Progenitor cell of endocrine pancreas (in vitro differentiated cells): Measurements from ENCODE around the gene SNRNP35. TPM values are rescaled to one million over a fixed set of nuclear protein-coding genes. Genes with fewer than 3 reads are reported as not detected.
A peak's percentile ranks its signal among the peaks of the same experiment; 100 is the strongest.

ENCODE experiments used
- DNase-seq: peaks from one replicate; pipeline ENCODE4 v3.0.0; 2021; ENCODE audit warnings: low spot score; ENCODE audit not compliant: unreplicated experiment
- H3K27ac Mint-ChIP-seq: 2 replicates; pipeline ENCODE4 v1.8.0; 2021; ENCODE audit warnings: mild to moderate bottlenecking, moderate library complexity, mixed read lengths
- H3K27me3 Mint-ChIP-seq: 2 replicates; pipeline ENCODE4 v1.8.0; 2021; ENCODE audit warnings: mixed read lengths
- H3K36me3 Mint-ChIP-seq: 2 replicates; pipeline ENCODE4 v1.8.0; 2022; ENCODE audit warnings: mixed read lengths; ENCODE audit not compliant: insufficient read depth
- H3K4me1 Mint-ChIP-seq: 2 replicates; pipeline ENCODE4 v1.8.0; 2021; ENCODE audit warnings: low read depth, mixed read lengths
- H3K4me3 Mint-ChIP-seq: 2 replicates; pipeline ENCODE4 v1.8.0; 2021; ENCODE audit warnings: low read depth, mild to moderate bottlenecking, moderate library complexity, mixed read lengths
- H3K9me3 Mint-ChIP-seq: 2 replicates; pipeline ENCODE4 v1.8.0; 2021; ENCODE audit warnings: low read depth, mixed read lengths
- total RNA-seq: library from RNA; stranded (reverse); gene quantifications from 2 replicates; pipeline ENCODE4 v1.2.1, GENCODE V29; 2021
- TF ChIP-seq, protein P1 (sequence below): fragments of 200-600 bp; sonication (generic); IDR thresholded peaks from one replicate; pipeline ENCODE4 v1.5.0; 2021; ENCODE audit warnings: antibody characterized with exemption, mild to moderate bottlenecking; ENCODE audit not compliant: unreplicated experiment

Gene SNRNP35
- total RNA-seq, 1 donor from 2014 or later: 29.2 TPM

GRCh38 chr12:123472438-123472849, 14.5 kb downstream of the SNRNP35 start:
- TF ChIP-seq, protein P1, sequence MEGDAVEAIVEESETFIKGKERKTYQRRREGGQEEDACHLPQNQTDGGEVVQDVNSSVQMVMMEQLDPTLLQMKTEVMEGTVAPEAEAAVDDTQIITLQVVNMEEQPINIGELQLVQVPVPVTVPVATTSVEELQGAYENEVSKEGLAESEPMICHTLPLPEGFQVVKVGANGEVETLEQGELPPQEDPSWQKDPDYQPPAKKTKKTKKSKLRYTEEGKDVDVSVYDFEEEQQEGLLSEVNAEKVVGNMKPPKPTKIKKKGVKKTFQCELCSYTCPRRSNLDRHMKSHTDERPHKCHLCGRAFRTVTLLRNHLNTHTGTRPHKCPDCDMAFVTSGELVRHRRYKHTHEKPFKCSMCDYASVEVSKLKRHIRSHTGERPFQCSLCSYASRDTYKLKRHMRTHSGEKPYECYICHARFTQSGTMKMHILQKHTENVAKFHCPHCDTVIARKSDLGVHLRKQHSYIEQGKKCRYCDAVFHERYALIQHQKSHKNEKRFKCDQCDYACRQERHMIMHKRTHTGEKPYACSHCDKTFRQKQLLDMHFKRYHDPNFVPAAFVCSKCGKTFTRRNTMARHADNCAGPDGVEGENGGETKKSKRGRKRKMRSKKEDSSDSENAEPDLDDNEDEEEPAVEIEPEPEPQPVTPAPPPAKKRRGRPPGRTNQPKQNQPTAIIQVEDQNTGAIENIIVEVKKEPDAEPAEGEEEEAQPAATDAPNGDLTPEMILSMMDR: no peak
- no peak for DNase-seq

GRCh38 chr12:123474485-123475245, 16.7 kb downstream of the SNRNP35 start:
- Mint-ChIP-seq H3K4me1 (peaks cover 6% of the 10 kb centered on the region), H3K36me3 (peaks cover 20% of the 10 kb centered on the region), H3K27ac (peak overlapping the region; percentile 22), H3K9me3 (no peaks in the 10 kb centered on the region), H3K4me3 (no peak overlapping the region), H3K27me3 (no peaks in the 10 kb centered on the region)
- TF ChIP-seq, protein P1: no peak
- no peak for DNase-seq

More at GRCh38 chr12:123472438-123472849, 14.5 kb downstream of the SNRNP35 start:
- no peaks in the 10 kb centered on the region for H3K27me3 Mint-ChIP-seq
- no peak overlapping the region for H3K4me3 Mint-ChIP-seq
- H3K27ac Mint-ChIP-seq: no peak overlapping the region
- H3K36me3 Mint-ChIP-seq: peaks cover 18% of the 10 kb centered on the region
- H3K4me1 Mint-ChIP-seq: peaks cover 6% of the 10 kb centered on the region
- H3K9me3 Mint-ChIP-seq: no peaks in the 10 kb centered on the region

GRCh38 chr12:123475246-123475703, 17.3 kb downstream of the SNRNP35 start:
- Mint-ChIP-seq H3K27me3 (no peaks in the 10 kb centered on the region), H3K27ac (no peak overlapping the region), H3K4me1 (peaks cover 6% of the 10 kb centered on the region), H3K36me3 (peaks cover 20% of the 10 kb centered on the region), H3K4me3 (no peak overlapping the region), H3K9me3 (no peaks in the 10 kb centered on the region)
- no peak for DNase-seq
- TF ChIP-seq, protein P1: no peak

GRCh38 chr12:123478069-123478468, 20.1 kb downstream of the SNRNP35 start:
- no peak overlapping the region for H3K27ac Mint-ChIP-seq
- no peaks in the 10 kb centered on the region for H3K27me3 Mint-ChIP-seq
- H3K4me3 Mint-ChIP-seq: no peak overlapping the region
- no peak for DNase-seq
- peaks cover 6% of the 10 kb centered on the region for H3K4me1 Mint-ChIP-seq
- H3K36me3 Mint-ChIP-seq: peaks cover 16% of the 10 kb centered on the region
- TF ChIP-seq, protein P1: no peak
- no peaks in the 10 kb centered on the region for H3K9me3 Mint-ChIP-seq

GRCh38 chr12:123478762-123479161, 20.8 kb downstream of the SNRNP35 start:
- TF ChIP-seq, protein P1: no peak
- peaks cover 6% of the 10 kb centered on the region for H3K4me1 Mint-ChIP-seq
- H3K36me3 Mint-ChIP-seq: peaks cover 16% of the 10 kb centered on the region
- no peaks in the 10 kb centered on the region for H3K27me3 Mint-ChIP-seq
- H3K9me3 Mint-ChIP-seq: no peaks in the 10 kb centered on the region
- no peak overlapping the region for H3K4me3 Mint-ChIP-seq
- DNase-seq: no peak
- no peak overlapping the region for H3K27ac Mint-ChIP-seq
